Uterus (tissue), 4 donors: ENCODE measurements around the gene OTX2. TPM values are rescaled to one million over a fixed set of nuclear protein-coding genes. Genes with fewer than 3 reads are reported as not detected.

Source experiments
- DNase-seq, 2 donors: peaks; one replicate each; pipeline ENCODE4 v3.0.0-alpha.2; 2019 to 2020
- H3K27ac ChIP-seq, 2 donors: fragments of 200-600 bp; sonication (generic); 1 replicate in 1 of 2; 2 replicates in 1 of 2; pipeline ENCODE4 v1.5.1; 2016 to 2018
- H3K27me3 ChIP-seq, 2 donors: fragments of 200-600 bp; sonication (generic); one replicate each; pipeline ENCODE4 v1.5.1; 2018 to 2019; ENCODE audit warnings: control low read depth in 1 of 2
- H3K36me3 ChIP-seq, 2 donors: fragments of 200-600 bp; sonication (generic); one replicate each; pipeline ENCODE4 v1.5.1; 2019; ENCODE audit warnings: control low read depth in 1 of 2
- H3K4me1 ChIP-seq, 2 donors: fragments of 200-600 bp; sonication (generic); one replicate each; pipeline ENCODE4 v1.5.1; 2018 to 2019; ENCODE audit warnings: control low read depth in 1 of 2
- H3K4me3 ChIP-seq, 2 donors: fragments of 200-600 bp; sonication (generic); 1 replicate in 1 of 2; 2 replicates in 1 of 2; pipeline ENCODE4 v1.5.1; 2018 to 2019; ENCODE audit warnings: mild to moderate bottlenecking in 1 of 2
- H3K9me3 ChIP-seq, 2 donors: fragments of 200-600 bp; sonication (generic); one replicate each; pipeline ENCODE4 v1.5.1; 2019; ENCODE audit warnings: control low read depth in 1 of 2
- CTCF ChIP-seq, 4 experiments: fragments of 200-600 bp in 2 of 4; fragments of 450-650 bp in 2 of 4; sonication (generic) in 2 of 4; IDR thresholded peaks; one replicate each; pipeline ENCODE4 v1.5.1; 2016 to 2019; ENCODE audit warnings: antibody characterized with exemption in 4 of 4, mild to moderate bottlenecking in 2 of 4, moderate library complexity in 1 of 4
- POLR2A ChIP-seq, 2 donors: fragments of 450-650 bp; IDR thresholded peaks; one replicate each; pipeline ENCODE4 v1.6.1; 2016; ENCODE audit warnings: antibody characterized with exemption in 2 of 2, mild to moderate bottlenecking in 1 of 2, moderate library complexity in 1 of 2
- intact Hi-C: fragments of 100-400 bp; cut with DNase I; formaldehyde crosslinking; loops from one replicate; pipeline ENCODE4 v1.15.1; 2023; ENCODE audit warnings: low total_unique reads
- total RNA-seq, 4 donors: library from RNA; depleted of rRNA in 3 of 4; stranded (reverse); fragments of >200 nt in 3 of 4; gene quantifications; one replicate each; pipeline versions ENCODE4 v1.1.0 to v1.2.4, GENCODE V29; 2014 to 2023
- donor health status: DM: yes; HTN: yes; CAD: no.

Gene OTX2
- total RNA-seq, 4 donors from 2014 or later, result not detected

- H3K4me3 ChIP-seq, result no peak overlapping the region
- H3K4me1 ChIP-seq, result peaks cover 0 to 9% of the 10 kb centered on the region in 2 donors
- TF ChIP-seq POLR2A (IDR thresholded peaks at IDR 0.05), result no peak
- no peak for TF ChIP-seq CTCF (IDR thresholded peaks at IDR 0.05)
- intact Hi-C loops, result no loop called here
- no peak for DNase-seq
- peaks cover 9 to 85% of the 10 kb centered on the region in 2 donors for H3K27me3 ChIP-seq
- H3K9me3 ChIP-seq, result no peaks in the 10 kb centered on the region
- H3K36me3 ChIP-seq, result no peaks in the 10 kb centered on the region
- H3K27ac ChIP-seq, result no peak overlapping the region
These were observed 4.9 kb downstream of the OTX2 start for GRCh38 chr14:56805201-56805991.

- H3K36me3 ChIP-seq, result no peaks in the 10 kb centered on the region
These were observed 6.3 kb downstream of the OTX2 start for GRCh38 chr14:56803816-56804535.

GRCh38 chr14:56801920-56802319 lies 8.4 kb downstream of the OTX2 start:
- no peak for TF ChIP-seq POLR2A (IDR thresholded peaks at IDR 0.05)
- no peak for TF ChIP-seq CTCF (IDR thresholded peaks at IDR 0.05)
- DNase-seq, result no peak
- intact Hi-C loops, result no loop called here
- no peaks in the 10 kb centered on the region for H3K36me3 ChIP-seq
- H3K9me3 ChIP-seq, result no peaks in the 10 kb centered on the region
- no peak overlapping the region for H3K27ac ChIP-seq
- no peak overlapping the region for H3K4me3 ChIP-seq
- peaks cover 0 to 9% of the 10 kb centered on the region in 2 donors for H3K4me1 ChIP-seq
- peaks cover 10 to 83% of the 10 kb centered on the region in 2 donors for H3K27me3 ChIP-seq

More at GRCh38 chr14:56803816-56804535, 6.3 kb downstream of the OTX2 start:
- Histone ChIP-seq H3K4me3 (no peak overlapping the region), H3K27ac (no peak overlapping the region), H3K4me1 (peaks cover 0 to 7% of the 10 kb centered on the region in 2 donors), H3K9me3 (no peaks in the 10 kb centered on the region), H3K27me3 (peaks cover 4 to 85% of the 10 kb centered on the region in 2 donors)
- no peak for DNase-seq
- TF ChIP-seq CTCF (IDR thresholded peaks at IDR 0.05) (no peak), POLR2A (IDR thresholded peaks at IDR 0.05) (no peak)
- intact Hi-C loops, result no loop called here

GRCh38 chr14:56799343-56799645 lies 11.0 kb downstream of the OTX2 start:
- Histone ChIP-seq H3K4me1 (peaks cover 0 to 9% of the 10 kb centered on the region in 2 donors), H3K27me3 (peaks cover 10 to 91% of the 10 kb centered on the region in 2 donors), H3K27ac (no peak overlapping the region), H3K36me3 (no peaks in the 10 kb centered on the region), H3K4me3 (no peak overlapping the region), H3K9me3 (no peaks in the 10 kb centered on the region)
- intact Hi-C loops, result no loop called here
- no peak for DNase-seq
- TF ChIP-seq CTCF (IDR thresholded peaks at IDR 0.05), result no peak
